Dermis blood vessel endothelial cell (primary cell): ENCODE results near the gene BARX2. TPM values are rescaled to one million over a fixed set of nuclear protein-coding genes. Genes with fewer than 3 reads are reported as not detected.

Experiments
- DNase-seq: peaks from one replicate; pipeline ENCODE4 v3.0.0; 2010
- total RNA-seq: library from RNA; depleted of rRNA; stranded (reverse); fragments of >200 nt; gene quantifications from 2 replicates; pipeline ENCODE4 v1.2.3, GENCODE V29; 2014

BARX2 gene
- total RNA-seq, 1 donor from 2014 or later: not detected

GRCh38 chr11:129374081-129374992 lies 1.3 kb upstream of the BARX2 start:
- DNase-seq: no peak

GRCh38 chr11:129374993-129375750 lies 476 bp upstream of the BARX2 start:
- peak; percentile 19 for DNase-seq

GRCh38 chr11:129376658-129377341 lies 1.2 kb downstream of the BARX2 start:
- DNase-seq: no peak

GRCh38 chr11:129377739-129378138 lies 2.1 kb downstream of the BARX2 start:
- DNase-seq: no peak

- DNase-seq: no peak
Observed at GRCh38 chr11:129380413-129380812, 4.8 kb downstream of the BARX2 start.

- no peak for DNase-seq
Observed at GRCh38 chr11:129382583-129382982, 6.9 kb downstream of the BARX2 start.

GRCh38 chr11:129383060-129383459 lies 7.4 kb downstream of the BARX2 start:
- DNase-seq: no peak

GRCh38 chr11:129383502-129383901 lies 7.9 kb downstream of the BARX2 start:
- no peak for DNase-seq

- DNase-seq: no peak
Observed at GRCh38 chr11:129384415-129384814, 8.8 kb downstream of the BARX2 start.

GRCh38 chr11:129385801-129386200 lies 10.2 kb downstream of the BARX2 start:
- no peak for DNase-seq

GRCh38 chr11:129386795-129387397 lies 11.2 kb downstream of the BARX2 start:
- no peak for DNase-seq

GRCh38 chr11:129387434-129387833 lies 11.8 kb downstream of the BARX2 start:
- no peak for DNase-seq

- DNase-seq: no peak
Observed at GRCh38 chr11:129388824-129389223, 13.2 kb downstream of the BARX2 start.

GRCh38 chr11:129390303-129390821 lies 14.7 kb downstream of the BARX2 start:
- DNase-seq: no peak

- no peak for DNase-seq
Observed at GRCh38 chr11:129391360-129391759, 15.7 kb downstream of the BARX2 start.

- no peak for DNase-seq
Observed at GRCh38 chr11:129391821-129392220, 16.2 kb downstream of the BARX2 start.

- no peak for DNase-seq
Observed at GRCh38 chr11:129392995-129393394, 17.3 kb downstream of the BARX2 start.

GRCh38 chr11:129394709-129395108 lies 19.1 kb downstream of the BARX2 start:
- DNase-seq: no peak

- DNase-seq: no peak
Observed at GRCh38 chr11:129395432-129395831, 19.8 kb downstream of the BARX2 start.

- DNase-seq: no peak
Observed at GRCh38 chr11:129395883-129396282, 20.2 kb downstream of the BARX2 start.

GRCh38 chr11:129396454-129396853 lies 20.8 kb downstream of the BARX2 start:
- no peak for DNase-seq
